ENCODE measurements around the gene PRM2. TPM values are rescaled to one million over a fixed set of nuclear protein-coding genes. Genes with fewer than 3 reads are reported as not detected.

PRM2 gene
- total RNA-seq, 1 experiment from 2014 or later, result not detected

- H3K9me3 ChIP-seq (ENCODE audit: low read length), result no peaks in the 10 kb centered on the region
- no peak overlapping the region for H3K27ac ChIP-seq (ENCODE audit: low read length)
- H3K4me2 ChIP-seq (ENCODE audit: low read depth, low read length, poor library complexity, severe bottlenecking), result no peak overlapping the region
- no peaks in the 10 kb centered on the region for H3K9me2 ChIP-seq (replicated peaks; ENCODE audit: insufficient read depth, low read length)
- no peaks in the 10 kb centered on the region for H3K79me2 ChIP-seq (ENCODE audit: low read length)
- no peak overlapping the region for H3K4me3 ChIP-seq (ENCODE audit: low read length)
- no peak for DNase-seq
- H3K4me1 ChIP-seq (ENCODE audit: low read length), result peaks cover 7% of the 10 kb centered on the region; the same call in 1 of the 2 replicates
- no peak overlapping the region for H3K9ac ChIP-seq (ENCODE audit: low read length)
- H3K36me3 ChIP-seq (ENCODE audit: insufficient read depth, low read length), result no peaks in the 10 kb centered on the region
- no peaks in the 10 kb centered on the region for H3K27me3 ChIP-seq (ENCODE audit: low read length)
- H4K20me1 ChIP-seq (ENCODE audit: insufficient read depth, low read depth, low read length), result no peaks in the 10 kb centered on the region
- H2AFZ ChIP-seq (ENCODE audit: low read length), result no peak overlapping the region
Observed at GRCh38 chr16:11262915-11263314, 13.4 kb downstream of the PRM2 start.

GRCh38 chr16:11260596-11260966 is 15.7 kb downstream of the PRM2 start:
- Histone ChIP-seq H4K20me1 (ENCODE audit: insufficient read depth, low read depth, low read length) (no peaks in the 10 kb centered on the region), H3K27me3 (ENCODE audit: low read length) (no peaks in the 10 kb centered on the region), H3K4me2 (ENCODE audit: low read depth, low read length, poor library complexity, severe bottlenecking) (no peak overlapping the region), H3K9ac (ENCODE audit: low read length) (no peak overlapping the region), H3K79me2 (ENCODE audit: low read length) (no peaks in the 10 kb centered on the region), H3K27ac (ENCODE audit: low read length) (no peak overlapping the region), H3K9me3 (ENCODE audit: low read length) (no peaks in the 10 kb centered on the region), H2AFZ (ENCODE audit: low read length) (no peak overlapping the region), H3K9me2 (replicated peaks; ENCODE audit: insufficient read depth, low read length) (no peaks in the 10 kb centered on the region), H3K4me3 (ENCODE audit: low read length) (no peak overlapping the region), H3K36me3 (ENCODE audit: insufficient read depth, low read length) (no peaks in the 10 kb centered on the region), H3K4me1 (ENCODE audit: low read length) (peaks cover 19% of the 10 kb centered on the region)
- no peak for DNase-seq

DNA sequence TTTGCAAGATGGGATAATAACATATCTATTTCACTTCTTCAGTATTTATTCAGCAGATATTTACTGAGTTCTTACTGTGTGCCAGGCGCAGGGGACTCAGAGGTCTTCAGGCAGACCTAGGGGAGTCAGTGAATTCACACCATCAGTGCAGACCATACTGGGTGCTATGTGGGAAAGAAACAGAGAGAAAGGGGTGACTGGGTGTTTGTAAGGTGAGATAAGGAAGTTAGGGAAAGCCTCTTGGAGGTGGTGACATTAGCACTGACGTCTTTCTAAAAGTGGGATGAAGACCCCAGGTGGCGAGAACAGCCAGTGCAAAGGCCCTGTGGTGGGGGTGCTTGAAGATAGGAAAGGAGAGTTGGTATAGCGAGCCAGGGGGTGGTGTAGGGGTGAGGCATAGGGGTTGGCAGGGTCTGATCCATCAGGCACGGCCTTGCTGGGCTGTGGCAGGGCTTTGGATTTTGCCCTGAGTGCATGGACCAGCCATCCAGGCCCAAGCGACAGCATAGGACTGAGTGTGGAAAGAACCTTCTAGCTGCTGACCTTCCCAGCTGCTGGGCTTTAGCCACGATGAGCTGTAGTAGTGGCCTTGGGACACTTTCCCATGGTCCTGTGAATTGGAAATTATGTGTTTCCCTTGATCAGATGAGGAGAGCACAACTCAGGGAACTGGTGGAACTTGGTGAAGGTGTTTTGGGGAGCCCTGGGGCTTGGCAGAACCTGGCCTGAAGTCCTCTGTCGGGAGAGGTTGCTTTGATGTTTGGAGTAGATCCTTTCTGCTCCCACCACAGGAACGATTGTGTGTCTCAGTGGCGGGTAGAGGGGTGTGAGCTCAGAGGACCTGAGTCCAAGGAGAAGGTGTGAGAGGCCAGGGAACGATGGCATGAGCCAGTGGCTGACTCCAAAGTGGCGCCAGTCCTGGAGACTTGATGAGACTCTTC is 16.4 kb downstream of the PRM2 start:
- no peak overlapping the region for H3K4me3 ChIP-seq (ENCODE audit: low read length)
- no peaks in the 10 kb centered on the region for H3K79me2 ChIP-seq (ENCODE audit: low read length)
- H3K9me3 ChIP-seq (ENCODE audit: low read length), result no peaks in the 10 kb centered on the region
- no peak overlapping the region for H3K27ac ChIP-seq (ENCODE audit: low read length)
- no peaks in the 10 kb centered on the region for H3K36me3 ChIP-seq (ENCODE audit: insufficient read depth, low read length)
- no peak for DNase-seq
- H2AFZ ChIP-seq (ENCODE audit: low read length), result no peak overlapping the region
- no peak overlapping the region for H3K9ac ChIP-seq (ENCODE audit: low read length)
- H4K20me1 ChIP-seq (ENCODE audit: insufficient read depth, low read depth, low read length), result no peaks in the 10 kb centered on the region
- no peaks in the 10 kb centered on the region for H3K9me2 ChIP-seq (replicated peaks; ENCODE audit: insufficient read depth, low read length)
- H3K4me1 ChIP-seq (ENCODE audit: low read length), result peaks cover 26% of the 10 kb centered on the region
- no peaks in the 10 kb centered on the region for H3K27me3 ChIP-seq (ENCODE audit: low read length)
- H3K4me2 ChIP-seq (ENCODE audit: low read depth, low read length, poor library complexity, severe bottlenecking), result no peak overlapping the region

DNA sequence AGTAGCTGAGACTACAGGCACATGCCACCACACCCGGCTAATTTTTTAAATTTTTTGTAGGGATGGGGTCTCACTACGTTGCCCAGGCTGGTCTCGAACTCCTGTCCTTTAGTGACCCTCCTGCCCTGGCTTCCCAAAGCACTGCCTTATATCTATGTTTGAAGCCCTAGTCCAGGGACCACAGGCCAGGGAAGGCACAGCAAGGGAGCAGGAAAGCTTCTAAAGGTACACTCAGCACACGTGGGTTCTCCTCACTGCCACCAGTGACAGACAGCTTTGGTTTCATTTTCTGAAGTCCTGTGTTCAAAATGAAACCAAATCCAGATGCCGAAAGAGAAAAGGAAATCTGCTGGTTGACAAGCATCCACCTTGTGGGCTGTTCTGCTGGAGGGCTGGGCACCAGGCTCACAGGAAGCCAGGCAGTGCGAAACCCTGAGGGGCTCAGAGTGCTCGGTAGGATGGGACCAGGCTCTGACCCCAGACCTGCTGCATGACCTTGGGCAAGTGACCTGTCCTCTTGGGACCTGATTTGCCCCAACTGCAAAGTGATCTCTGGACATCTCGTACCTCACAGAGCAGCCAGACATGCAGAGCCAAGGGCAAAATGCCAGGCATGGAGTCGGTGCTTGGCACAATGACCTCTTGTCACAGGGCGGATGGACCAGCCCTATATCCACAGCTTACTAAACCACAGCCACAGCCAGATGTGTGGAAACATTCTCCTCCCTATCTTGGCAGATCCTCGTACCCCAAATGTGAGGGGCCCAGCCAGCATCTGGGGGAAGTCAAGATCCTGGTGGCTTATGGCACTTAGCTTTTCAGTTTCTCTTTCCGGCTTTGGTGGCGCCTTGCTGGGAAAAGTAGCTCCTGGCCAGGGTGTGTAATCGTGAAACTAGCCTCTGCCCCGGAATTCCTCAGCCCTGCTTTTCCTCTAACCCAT is 17.5 kb downstream of the PRM2 start:
- no peaks in the 10 kb centered on the region for H3K36me3 ChIP-seq (ENCODE audit: insufficient read depth, low read length)
- peaks cover under 1% of the 10 kb centered on the region; the same call in 1 of the 2 replicates for H4K20me1 ChIP-seq (ENCODE audit: insufficient read depth, low read depth, low read length)
- no peak for DNase-seq
- H3K9me3 ChIP-seq (ENCODE audit: low read length), result no peaks in the 10 kb centered on the region
- peak overlapping the region; percentile 2 for H3K4me2 ChIP-seq (ENCODE audit: low read depth, low read length, poor library complexity, severe bottlenecking)
- H3K4me3 ChIP-seq (ENCODE audit: low read length), result no peak overlapping the region; the same call in 1 of the 2 replicates
- H3K4me1 ChIP-seq (ENCODE audit: low read length), result peaks cover 37% of the 10 kb centered on the region
- no peaks in the 10 kb centered on the region for H3K79me2 ChIP-seq (ENCODE audit: low read length)
- no peak overlapping the region for H3K27ac ChIP-seq (ENCODE audit: low read length)
- H3K9me2 ChIP-seq (replicated peaks; ENCODE audit: insufficient read depth, low read length), result no peaks in the 10 kb centered on the region
- no peak overlapping the region; the same call in 1 of the 2 replicates for H3K9ac ChIP-seq (ENCODE audit: low read length)
- H2AFZ ChIP-seq (ENCODE audit: low read length), result no peak overlapping the region
- no peaks in the 10 kb centered on the region for H3K27me3 ChIP-seq (ENCODE audit: low read length)

- peak; percentile 83 for DNase-seq
- H3K36me3 ChIP-seq (ENCODE audit: insufficient read depth, low read length), result no peaks in the 10 kb centered on the region
- H3K79me2 ChIP-seq (ENCODE audit: low read length), result no peaks in the 10 kb centered on the region
- peaks cover 52% of the 10 kb centered on the region for H3K4me1 ChIP-seq (ENCODE audit: low read length)
- peak overlapping the region; percentile 77; the same call in 1 of the 2 replicates for H3K4me3 ChIP-seq (ENCODE audit: low read length)
- peaks cover 8% of the 10 kb centered on the region; the same call in 1 of the 2 replicates for H4K20me1 ChIP-seq (ENCODE audit: insufficient read depth, low read depth, low read length)
- peak overlapping the region; percentile 79 for H3K4me2 ChIP-seq (ENCODE audit: low read depth, low read length, poor library complexity, severe bottlenecking)
- H3K9me2 ChIP-seq (replicated peaks; ENCODE audit: insufficient read depth, low read length), result no peaks in the 10 kb centered on the region
- no peak overlapping the region for H2AFZ ChIP-seq (ENCODE audit: low read length)
- H3K27me3 ChIP-seq (ENCODE audit: low read length), result no peaks in the 10 kb centered on the region
- no peak overlapping the region for H3K27ac ChIP-seq (ENCODE audit: low read length)
- H3K9ac ChIP-seq (ENCODE audit: low read length), result peak overlapping the region; percentile 84
- H3K9me3 ChIP-seq (ENCODE audit: low read length), result no peaks in the 10 kb centered on the region
Observed at GRCh38 chr16:11257131-11257938, 18.9 kb downstream of the PRM2 start.

DNA sequence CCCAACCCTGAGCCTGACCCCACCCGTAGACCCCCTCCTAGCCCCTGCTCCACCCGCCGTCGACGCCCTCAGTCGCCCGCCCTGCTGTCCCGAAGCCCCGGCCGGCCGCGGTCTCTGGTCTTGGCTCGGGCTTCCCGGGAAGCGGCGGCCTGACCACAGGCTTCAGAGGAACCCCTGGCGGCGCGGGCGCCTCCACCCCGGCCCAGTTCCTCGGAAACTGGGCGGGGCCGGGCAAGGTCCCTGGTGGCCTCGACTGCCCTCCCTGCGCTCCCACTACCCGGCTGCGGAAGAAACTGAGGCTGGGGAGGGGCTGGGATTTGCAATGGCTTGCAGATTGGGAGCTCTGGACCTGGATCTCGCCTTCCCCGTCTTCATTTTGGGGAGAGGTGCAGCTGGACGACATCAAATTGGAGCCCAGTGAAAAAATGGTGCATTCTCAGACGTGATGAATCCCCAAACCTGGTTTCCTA is 19.6 kb downstream of the PRM2 start:
- no peaks in the 10 kb centered on the region for H3K9me2 ChIP-seq (replicated peaks; ENCODE audit: insufficient read depth, low read length)
- no peak overlapping the region for H2AFZ ChIP-seq (ENCODE audit: low read length)
- peaks cover 8% of the 10 kb centered on the region; the same call in 1 of the 2 replicates for H4K20me1 ChIP-seq (ENCODE audit: insufficient read depth, low read depth, low read length)
- peak overlapping the region; percentile 77 for H3K4me3 ChIP-seq (ENCODE audit: low read length)
- H3K4me1 ChIP-seq (ENCODE audit: low read length), result peaks cover 57% of the 10 kb centered on the region
- H3K27ac ChIP-seq (ENCODE audit: low read length), result no peak overlapping the region
- no peak for DNase-seq
- no peaks in the 10 kb centered on the region for H3K36me3 ChIP-seq (ENCODE audit: insufficient read depth, low read length)
- no peaks in the 10 kb centered on the region for H3K9me3 ChIP-seq (ENCODE audit: low read length)
- no peaks in the 10 kb centered on the region for H3K79me2 ChIP-seq (ENCODE audit: low read length)
- H3K27me3 ChIP-seq (ENCODE audit: low read length), result no peaks in the 10 kb centered on the region
- H3K9ac ChIP-seq (ENCODE audit: low read length), result peak overlapping the region; percentile 84
- H3K4me2 ChIP-seq (ENCODE audit: low read depth, low read length, poor library complexity, severe bottlenecking), result peak overlapping the region; percentile 79

- Histone ChIP-seq H3K79me2 (ENCODE audit: low read length) (no peaks in the 10 kb centered on the region), H3K27ac (ENCODE audit: low read length) (peak within 1 kb of the TSS; percentile 67; the same call in 1 of the 2 replicates), H2AFZ (ENCODE audit: low read length) (peak within 1 kb of the TSS; percentile 88), H3K4me3 (ENCODE audit: low read length) (peak within 1 kb of the TSS; percentile 77), H3K9ac (ENCODE audit: low read length) (peak within 1 kb of the TSS; percentile 84), H3K4me2 (ENCODE audit: low read depth, low read length, poor library complexity, severe bottlenecking) (peak within 1 kb of the TSS; percentile 79), H3K9me2 (replicated peaks; ENCODE audit: insufficient read depth, low read length) (no peaks in the 10 kb centered on the region), H3K27me3 (ENCODE audit: low read length) (no peaks in the 10 kb centered on the region), H3K9me3 (ENCODE audit: low read length) (no peaks in the 10 kb centered on the region), H3K36me3 (ENCODE audit: insufficient read depth, low read length) (no peaks in the 10 kb centered on the region), H3K4me1 (ENCODE audit: low read length) (peaks cover 57% of the 10 kb centered on the region), H4K20me1 (ENCODE audit: insufficient read depth, low read depth, low read length) (peaks cover 8% of the 10 kb centered on the region; the same call in 1 of the 2 replicates)
- DNase-seq, result peak; percentile 94
Observed at GRCh38 chr16:11255737-11256660, 20.3 kb downstream of the PRM2 start, which contains the start of gene SOCS1. SOCS1 (minus strand) TSS chr16:11256204; CDS start chr16:11255478, 726 bp downstream.
